Breast epithelium (tissue), 4 donors: ENCODE measurements around the gene P2RY11. TPM values are rescaled to one million over a fixed set of nuclear protein-coding genes. Genes with fewer than 3 reads are reported as not detected.

Experiments
- DNase-seq, 2 donors: peaks; one replicate each; pipeline ENCODE4 v3.0.0-alpha.2; 2019; ENCODE audit warnings: low spot score in 2 of 2
- H3K27ac ChIP-seq, 2 donors: fragments of 200-600 bp; sonication (generic) in 1 of 2; one replicate each; pipeline ENCODE4 v1.5.1; 2016 to 2019; ENCODE audit warnings: mild to moderate bottlenecking in 1 of 2
- H3K27me3 ChIP-seq, 2 donors: fragments of 200-600 bp; sonication (generic) in 1 of 2; one replicate each; pipeline versions ENCODE4 v1.5.1 to v1.6.0; 2017 to 2019; ENCODE audit warnings: control low read depth in 1 of 2, mild to moderate bottlenecking in 1 of 2
- H3K36me3 ChIP-seq: fragments of 200-600 bp; one replicate; pipeline ENCODE4 v1.5.1; 2019
- H3K4me1 ChIP-seq, 2 donors: fragments of 200-600 bp; sonication (generic); one replicate each; pipeline ENCODE4 v1.5.1; 2016 to 2019; ENCODE audit warnings: control low read depth in 1 of 2
- H3K4me3 ChIP-seq, 3 donors: fragments of 200-600 bp; sonication (generic); 1 replicate in 2 of 3; 2 replicates in 1 of 3; pipeline ENCODE4 v1.5.1; 2016 to 2019; ENCODE audit warnings: mild to moderate bottlenecking in 3 of 3, moderate library complexity in 2 of 3
- H3K9me3 ChIP-seq, 2 donors: fragments of 200-600 bp; sonication (generic) in 1 of 2; one replicate each; pipeline ENCODE4 v1.5.1; 2016 to 2019; ENCODE audit warnings: control low read depth in 1 of 2
- POLR2A ChIP-seq: fragments of 450-650 bp; IDR thresholded peaks from one replicate; pipeline ENCODE4 v1.6.1; 2016; ENCODE audit warnings: antibody characterized with exemption, mild to moderate bottlenecking, moderate library complexity
- POLR2AphosphoS5 ChIP-seq, 3 donors: sonication (generic); formaldehyde crosslinking; IDR thresholded peaks; one replicate each; pipeline ENCODE4 v1.6.1; 2017; ENCODE audit warnings: antibody characterized with exemption in 3 of 3
- intact Hi-C: fragments of 100-400 bp; cut with DNase I; formaldehyde crosslinking; loops from one replicate; pipeline ENCODE4 v1.15.1; 2023; ENCODE audit warnings: low total_unique reads
- total RNA-seq, 3 donors: library from RNA; depleted of rRNA; stranded (reverse); fragments of >200 nt; gene quantifications; one replicate each; pipeline ENCODE4 v1.1.0, GENCODE V29; 2016
- TF ChIP-seq, protein P1 (sequence below), 3 donors: fragments of 450-650 bp; IDR thresholded peaks; one replicate each; pipeline ENCODE4 v1.5.1; 2016 to 2017; ENCODE audit warnings: antibody characterized with exemption in 3 of 3, mild to moderate bottlenecking in 3 of 3, moderate library complexity in 3 of 3

P2RY11 gene
- total RNA-seq, 3 donors from 2014 or later = 4.0 to 7.2 (median 4.3) TPM

DNA sequence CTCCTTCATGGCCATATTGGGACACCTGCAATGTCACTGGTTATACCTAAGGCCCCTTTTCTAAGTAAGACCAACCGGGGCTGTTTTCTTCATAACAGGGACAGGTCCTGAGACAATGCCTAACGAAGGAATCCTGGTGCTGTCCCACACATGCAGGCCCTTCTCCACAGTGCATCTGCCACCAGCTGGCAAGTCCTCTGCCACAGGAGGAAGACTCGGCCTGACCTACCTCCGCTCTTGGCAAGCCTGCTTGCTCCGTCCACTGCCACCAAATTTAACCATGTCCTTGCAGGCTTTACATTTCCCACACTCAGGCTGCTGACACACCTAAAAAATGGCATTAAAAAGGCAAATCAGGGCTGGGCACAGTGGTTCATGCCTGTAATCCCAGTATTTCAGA is 40.0 kb downstream of the P2RY11 start:
- Histone ChIP-seq H3K9me3 (no peaks in the 10 kb centered on the region), H3K36me3 (no peaks in the 10 kb centered on the region), H3K4me1 (no peaks in the 10 kb centered on the region), H3K27me3 (no peaks in the 10 kb centered on the region), H3K27ac (no peak overlapping the region), H3K4me3 (no peak overlapping the region)
- no peak for TF ChIP-seq POLR2A
- TF ChIP-seq, protein P1, sequence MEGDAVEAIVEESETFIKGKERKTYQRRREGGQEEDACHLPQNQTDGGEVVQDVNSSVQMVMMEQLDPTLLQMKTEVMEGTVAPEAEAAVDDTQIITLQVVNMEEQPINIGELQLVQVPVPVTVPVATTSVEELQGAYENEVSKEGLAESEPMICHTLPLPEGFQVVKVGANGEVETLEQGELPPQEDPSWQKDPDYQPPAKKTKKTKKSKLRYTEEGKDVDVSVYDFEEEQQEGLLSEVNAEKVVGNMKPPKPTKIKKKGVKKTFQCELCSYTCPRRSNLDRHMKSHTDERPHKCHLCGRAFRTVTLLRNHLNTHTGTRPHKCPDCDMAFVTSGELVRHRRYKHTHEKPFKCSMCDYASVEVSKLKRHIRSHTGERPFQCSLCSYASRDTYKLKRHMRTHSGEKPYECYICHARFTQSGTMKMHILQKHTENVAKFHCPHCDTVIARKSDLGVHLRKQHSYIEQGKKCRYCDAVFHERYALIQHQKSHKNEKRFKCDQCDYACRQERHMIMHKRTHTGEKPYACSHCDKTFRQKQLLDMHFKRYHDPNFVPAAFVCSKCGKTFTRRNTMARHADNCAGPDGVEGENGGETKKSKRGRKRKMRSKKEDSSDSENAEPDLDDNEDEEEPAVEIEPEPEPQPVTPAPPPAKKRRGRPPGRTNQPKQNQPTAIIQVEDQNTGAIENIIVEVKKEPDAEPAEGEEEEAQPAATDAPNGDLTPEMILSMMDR (IDR thresholded peaks at IDR 0.05) = no peak
- TF ChIP-seq POLR2AphosphoS5 (IDR thresholded peaks at IDR 0.05) = no peak
- no peak for DNase-seq
- intact Hi-C loops = no loop called here

DNA sequence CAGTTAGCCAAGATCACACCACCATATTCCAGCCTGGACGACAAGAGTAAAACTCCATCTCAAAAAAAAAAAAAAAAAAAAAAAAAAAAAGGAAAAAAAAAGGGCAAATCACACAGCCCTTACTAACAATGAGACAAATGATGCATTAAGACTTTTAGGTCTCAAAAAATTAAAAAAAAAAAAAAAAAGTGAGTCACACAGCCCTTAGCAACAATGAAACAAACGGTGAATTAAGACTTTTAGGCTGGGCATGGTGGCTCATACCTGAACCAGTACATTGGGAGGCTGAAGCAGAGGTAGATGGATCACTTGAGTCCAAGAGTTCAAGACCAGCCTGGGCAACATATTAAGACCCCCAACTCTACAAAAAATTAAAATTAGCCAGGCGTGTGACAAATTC is 40.6 kb downstream of the P2RY11 start:
- Histone ChIP-seq H3K36me3 (no peaks in the 10 kb centered on the region), H3K27ac (no peak overlapping the region), H3K4me1 (no peaks in the 10 kb centered on the region), H3K9me3 (no peaks in the 10 kb centered on the region), H3K27me3 (no peaks in the 10 kb centered on the region), H3K4me3 (no peak overlapping the region)
- DNase-seq = no peak
- intact Hi-C loops = no loop called here
- TF ChIP-seq POLR2AphosphoS5 (IDR thresholded peaks at IDR 0.05) = no peak
- TF ChIP-seq POLR2A = no peak
- TF ChIP-seq, protein P1 (IDR thresholded peaks at IDR 0.05) = no peak

DNA sequence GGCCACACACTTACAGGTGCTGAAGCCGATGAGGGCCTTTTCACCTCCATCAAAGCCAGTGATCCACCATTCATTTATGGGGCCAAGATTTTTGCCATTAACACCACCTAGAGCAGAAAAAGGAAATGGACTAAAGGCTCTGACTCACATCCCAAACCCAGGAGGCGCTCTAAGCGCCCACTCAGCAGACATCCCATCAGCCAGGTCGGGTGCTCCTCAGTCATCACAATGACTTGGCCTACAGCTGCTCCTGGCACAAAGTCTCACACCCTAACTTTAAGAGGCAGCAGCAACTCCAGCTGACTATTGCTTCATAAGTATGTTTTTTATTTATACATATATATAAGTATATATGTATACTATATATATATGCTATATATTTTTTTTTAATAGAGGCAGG is 44.3 kb downstream of the P2RY11 start:
- Histone ChIP-seq H3K4me3 (no peak overlapping the region), H3K27me3 (no peaks in the 10 kb centered on the region), H3K4me1 (no peaks in the 10 kb centered on the region), H3K36me3 (peaks cover 9% of the 10 kb centered on the region), H3K9me3 (no peaks in the 10 kb centered on the region), H3K27ac (no peak overlapping the region)
- no peak for TF ChIP-seq POLR2A
- TF ChIP-seq, protein P1 (IDR thresholded peaks at IDR 0.05) = no peak
- TF ChIP-seq POLR2AphosphoS5 (IDR thresholded peaks at IDR 0.05) = no peak
- no peak for DNase-seq
- intact Hi-C loops = no loop called here

DNA sequence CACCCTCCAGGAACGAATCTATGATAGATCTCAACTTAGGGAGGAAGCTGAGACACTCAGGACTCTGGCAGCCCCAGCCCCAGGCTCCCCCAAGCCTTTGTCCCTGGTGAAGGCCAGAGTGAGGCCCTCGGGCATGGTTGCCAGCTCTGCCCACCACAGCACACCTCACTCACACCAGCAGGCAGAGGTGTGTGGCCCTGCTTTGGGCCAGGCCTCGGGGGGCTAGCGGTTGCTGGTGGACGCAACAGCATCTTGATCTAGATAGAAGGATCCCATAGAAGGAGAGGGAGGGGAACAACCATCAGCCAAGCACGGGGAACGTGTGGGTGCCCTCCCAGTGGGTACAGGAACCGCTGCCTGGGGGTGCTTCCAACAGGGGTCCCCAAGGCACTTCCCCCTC is 46.6 kb downstream of the P2RY11 start:
- TF ChIP-seq, protein P1 (IDR thresholded peaks at IDR 0.05) = no peak
- TF ChIP-seq POLR2A (no peak), POLR2AphosphoS5 (IDR thresholded peaks at IDR 0.05) (no peak)
- H3K27ac ChIP-seq = no peak overlapping the region
- no peaks in the 10 kb centered on the region for H3K4me1 ChIP-seq
- no peak overlapping the region for H3K4me3 ChIP-seq
- no peaks in the 10 kb centered on the region for H3K27me3 ChIP-seq
- peaks cover 9% of the 10 kb centered on the region for H3K36me3 ChIP-seq
- intact Hi-C loops = no loop called here
- H3K9me3 ChIP-seq = no peaks in the 10 kb centered on the region
- no peak for DNase-seq

DNA sequence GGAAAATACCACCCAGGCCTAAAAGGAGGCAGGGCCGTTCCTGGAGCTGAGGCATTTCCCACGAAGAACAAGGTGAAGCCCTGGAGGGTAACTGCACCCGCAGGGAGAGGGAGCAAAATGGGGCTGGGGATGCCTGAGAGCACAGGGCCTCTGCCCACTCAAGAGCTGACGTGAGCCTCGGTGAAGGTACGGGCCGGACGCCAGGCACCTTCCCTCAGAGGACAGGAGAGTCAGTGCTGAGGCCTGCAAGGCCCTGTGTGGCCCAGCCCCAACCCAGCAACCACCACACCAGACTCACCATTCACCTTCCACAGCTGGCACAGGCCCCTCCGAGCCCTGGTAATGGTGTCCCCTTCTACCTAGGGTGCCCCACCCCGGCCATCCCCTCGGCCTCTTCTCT is 47.0 kb downstream of the P2RY11 start:
- intact Hi-C loops = no loop called here
- Histone ChIP-seq H3K4me3 (no peak overlapping the region), H3K9me3 (no peaks in the 10 kb centered on the region), H3K27ac (no peak overlapping the region), H3K4me1 (no peaks in the 10 kb centered on the region), H3K27me3 (no peaks in the 10 kb centered on the region), H3K36me3 (peaks cover 9% of the 10 kb centered on the region)
- TF ChIP-seq, protein P1 (IDR thresholded peaks at IDR 0.05) = no peak
- TF ChIP-seq POLR2AphosphoS5 (IDR thresholded peaks at IDR 0.05) = no peak
- TF ChIP-seq POLR2A = no peak
- DNase-seq = no peak
